Astrocyte of the hippocampus (primary cell): ENCODE measurements around the gene PPP3CA.
"Not testable (repeated sequence)": the region's sequence is repeated elsewhere in the genome, so short reads cannot be mapped to it uniquely, and the experiment has no call there.

Experiments used
- DNase-seq: peaks from one replicate; pipeline ENCODE4 v3.0.0; 2011; ENCODE audit warnings: low read depth, low spot score

The PPP3CA gene

GRCh38 chr4:101217353-101218031, 129.8 kb downstream of the PPP3CA start:
- no peak for DNase-seq

GRCh38 chr4:101211146-101211553, 136.2 kb downstream of the PPP3CA start:
- DNase-seq = peak; percentile 39

GRCh38 chr4:101210331-101210730, 137.0 kb downstream of the PPP3CA start:
- DNase-seq = no peak

- DNase-seq = no peak
Measured at GRCh38 chr4:101208171-101208570, 139.2 kb downstream of the PPP3CA start.

- DNase-seq = peak; percentile 30
Measured at GRCh38 chr4:101205916-101206315, 141.4 kb downstream of the PPP3CA start.

GRCh38 chr4:101201421-101201820, 145.9 kb downstream of the PPP3CA start:
- no peak for DNase-seq

- DNase-seq = peak; percentile 64
Measured at GRCh38 chr4:101200561-101200960, 146.8 kb downstream of the PPP3CA start.

GRCh38 chr4:101199507-101200285, 147.6 kb downstream of the PPP3CA start:
- peak; percentile 11 for DNase-seq

GRCh38 chr4:101198682-101199339, 148.5 kb downstream of the PPP3CA start:
- DNase-seq = no peak

GRCh38 chr4:101197350-101197749, 150.0 kb downstream of the PPP3CA start:
- DNase-seq = no peak

GRCh38 chr4:101192244-101192643, 155.1 kb downstream of the PPP3CA start:
- no peak for DNase-seq

- peak; percentile 94 for DNase-seq
Measured at GRCh38 chr4:101191302-101192098, 155.8 kb downstream of the PPP3CA start.

- DNase-seq = no peak
Measured at GRCh38 chr4:101190751-101191150, 156.6 kb downstream of the PPP3CA start.

GRCh38 chr4:101188906-101189305, 158.4 kb downstream of the PPP3CA start:
- DNase-seq = no peak

- no peak for DNase-seq
Measured at GRCh38 chr4:101187841-101188240, 159.5 kb downstream of the PPP3CA start.

- DNase-seq = no peak
Measured at GRCh38 chr4:101186567-101187184, 160.7 kb downstream of the PPP3CA start.

GRCh38 chr4:101184668-101185067, 162.7 kb downstream of the PPP3CA start:
- no peak for DNase-seq

GRCh38 chr4:101183666-101184373, 163.5 kb downstream of the PPP3CA start:
- no peak for DNase-seq

GRCh38 chr4:101183221-101183620, 164.1 kb downstream of the PPP3CA start:
- DNase-seq = no peak

- not testable (repeated sequence) for DNase-seq
Measured at GRCh38 chr4:101182688-101183087, 164.6 kb downstream of the PPP3CA start.

GRCh38 chr4:101178731-101179130, 168.6 kb downstream of the PPP3CA start:
- peak; percentile 49 for DNase-seq
